TTC549 (cell line): Measurements from ENCODE around the gene ARHGAP15.

ENCODE experiments used
- FAIRE-seq: peaks from 2 replicates; lab custom pipeline; 2012; peaks lifted over from hg19 to GRCh38; lab: Jason Lieb, UNC

The ARHGAP15 gene

GRCh38 chr2:143692162-143692561 lies 562.9 kb downstream of the ARHGAP15 start:
- FAIRE-seq: no peak

GRCh38 chr2:143692967-143693366 lies 563.7 kb downstream of the ARHGAP15 start:
- no peak for FAIRE-seq

GRCh38 chr2:143694335-143694734 lies 565.1 kb downstream of the ARHGAP15 start:
- no peak for FAIRE-seq

- no peak for FAIRE-seq
These were observed 567.4 kb downstream of the ARHGAP15 start for GRCh38 chr2:143696651-143697050.

- FAIRE-seq: no peak
These were observed 568.5 kb downstream of the ARHGAP15 start for GRCh38 chr2:143697744-143698143.

- no peak for FAIRE-seq
These were observed 569.1 kb downstream of the ARHGAP15 start for GRCh38 chr2:143698352-143698751.

GRCh38 chr2:143698888-143699570 lies 569.8 kb downstream of the ARHGAP15 start:
- no peak for FAIRE-seq

GRCh38 chr2:143700865-143701264 lies 571.6 kb downstream of the ARHGAP15 start:
- FAIRE-seq: no peak

GRCh38 chr2:143701785-143702184 lies 572.6 kb downstream of the ARHGAP15 start:
- no peak for FAIRE-seq

- FAIRE-seq: no peak
These were observed 573.7 kb downstream of the ARHGAP15 start for GRCh38 chr2:143702931-143703330.

- FAIRE-seq: no peak
These were observed 575.4 kb downstream of the ARHGAP15 start for GRCh38 chr2:143704451-143705106.

- FAIRE-seq: no peak
These were observed 576.0 kb downstream of the ARHGAP15 start for GRCh38 chr2:143705108-143705707.

- FAIRE-seq: no peak
These were observed 577.1 kb downstream of the ARHGAP15 start for GRCh38 chr2:143706354-143706753.

- no peak for FAIRE-seq
These were observed 579.5 kb downstream of the ARHGAP15 start for GRCh38 chr2:143708682-143709081.

GRCh38 chr2:143710196-143710595 lies 581.0 kb downstream of the ARHGAP15 start:
- FAIRE-seq: no peak

- FAIRE-seq: no peak
These were observed 581.7 kb downstream of the ARHGAP15 start for GRCh38 chr2:143710879-143711278.

- no peak for FAIRE-seq
These were observed 587.3 kb downstream of the ARHGAP15 start for GRCh38 chr2:143716522-143716921.

GRCh38 chr2:143717053-143717452 lies 587.8 kb downstream of the ARHGAP15 start:
- no peak for FAIRE-seq

GRCh38 chr2:143717536-143718168 lies 588.4 kb downstream of the ARHGAP15 start:
- no peak for FAIRE-seq

- no peak for FAIRE-seq
These were observed 589.5 kb downstream of the ARHGAP15 start for GRCh38 chr2:143718745-143719144.

- FAIRE-seq: no peak
These were observed 590.2 kb downstream of the ARHGAP15 start for GRCh38 chr2:143719406-143719805.

- no peak for FAIRE-seq
These were observed 591.0 kb downstream of the ARHGAP15 start for GRCh38 chr2:143720095-143720664.

- FAIRE-seq: no peak
These were observed 596.2 kb downstream of the ARHGAP15 start for GRCh38 chr2:143725400-143725799.
